IMR-90 (cell line): ENCODE data around the gene NMB. TPM values are rescaled to one million over a fixed set of nuclear protein-coding genes. Genes with fewer than 3 reads are reported as not detected.

Experiments used
- ATAC-seq: fragments of 200-7000 bp; cut with Tn5 transposase; 2 replicates; pipeline ENCODE4 v1.9.1; 2020; ENCODE audit warnings: low read depth, mild to moderate bottlenecking, moderate library complexity
- BruUV-seq: library from RNA; stranded (reverse); fragments of 400-500 nt; replicated peaks from 2 replicates; lab custom pipeline; 2021; lab: Mats Ljungman, UMichigan
- CTCF ChIA-PET: fragments of 300-600 bp; formaldehyde crosslinking; extraction: SDS; loops from one replicate; lab custom pipeline; 2021; ENCODE audit warnings: antibody characterized with exemption; lab: Yijun Ruan, JAX
- POLR2A ChIA-PET: fragments of 300-600 bp; sonication (Branson Sonifier 250); formaldehyde crosslinking; loops from one replicate; lab custom pipeline; 2022; ENCODE audit warnings: antibody characterized with exemption; ENCODE audit not compliant: unreplicated experiment; lab: Charles Lee
- DNase-seq: peaks from one replicate; pipeline ENCODE4 v3.0.0; 2013
- H2AFZ ChIP-seq: replicated peaks from 2 replicates; pipeline ENCODE3; 2013; ENCODE audit warnings: low read length, mild to moderate bottlenecking; ENCODE audit not compliant: poor library complexity
- H2AK5ac ChIP-seq: 2 replicates; pipeline ENCODE4 v1.6.1; 2013; ENCODE audit warnings: low read depth, low read length, inconsistent platforms
- H2AK9ac ChIP-seq: replicated peaks from 2 replicates; pipeline ENCODE3; 2013; ENCODE audit warnings: mild to moderate bottlenecking, low read depth, low read length, moderate library complexity; ENCODE audit not compliant: poor library complexity
- H2BK120ac ChIP-seq: 2 replicates; pipeline ENCODE4 v1.6.1; 2013; ENCODE audit warnings: low read depth, low read length, inconsistent platforms
- H2BK15ac ChIP-seq: 3 replicates; pipeline ENCODE4 v1.6.1; 2013; ENCODE audit warnings: low read depth, low read length, inconsistent platforms
- H2BK20ac ChIP-seq: 2 replicates; pipeline ENCODE4 v1.6.1; 2013; ENCODE audit warnings: low read depth, mild to moderate bottlenecking, inconsistent platforms, low read length, moderate library complexity
- H2BK5ac ChIP-seq: 2 replicates; pipeline ENCODE4 v1.6.1; 2013; ENCODE audit warnings: mild to moderate bottlenecking, low read depth, low read length, inconsistent platforms; ENCODE audit not compliant: poor library complexity, severe bottlenecking
- H3K14ac ChIP-seq: replicated peaks from 2 replicates; pipeline ENCODE4 v1.6.1; 2013; ENCODE audit warnings: low read depth, low read length, inconsistent platforms
- H3K18ac ChIP-seq: 2 replicates; pipeline ENCODE4 v1.6.1; 2013; ENCODE audit warnings: low read depth, low read length, control low read depth
- H3K23ac ChIP-seq: 2 replicates; pipeline ENCODE4 v1.6.1; 2013; ENCODE audit warnings: low read depth, low read length, inconsistent platforms
- H3K27ac ChIP-seq: 2 replicates; pipeline ENCODE4 v1.5.1; 2013; ENCODE audit warnings: mild to moderate bottlenecking, control low read depth, low read length; ENCODE audit not compliant: insufficient read depth
- H3K27me3 ChIP-seq: 2 replicates; pipeline ENCODE4 v1.6.1; 2013; ENCODE audit warnings: low read length; ENCODE audit not compliant: control insufficient read depth, insufficient read depth
- H3K36me3 ChIP-seq: 2 replicates; pipeline ENCODE4 v1.6.1; 2013; ENCODE audit warnings: low read length, mixed read lengths; ENCODE audit not compliant: control insufficient read depth, insufficient read depth
- H3K4ac ChIP-seq: 2 replicates; pipeline ENCODE4 v1.6.1; 2013; ENCODE audit warnings: low read depth, low read length, inconsistent platforms
- H3K4me1 ChIP-seq: 2 replicates; pipeline ENCODE4 v1.6.1; 2013; ENCODE audit warnings: low read length, mixed read lengths; ENCODE audit not compliant: control insufficient read depth, insufficient read depth
- H3K4me2 ChIP-seq: 2 replicates; pipeline ENCODE4 v1.6.1; 2013; ENCODE audit warnings: low read depth, mild to moderate bottlenecking, control low read depth, low read length, moderate library complexity
- H3K4me3 ChIP-seq: 2 replicates; pipeline ENCODE4 v1.5.1; 2013; ENCODE audit warnings: low read depth, mild to moderate bottlenecking, control low read depth, low read length, moderate library complexity; ENCODE audit not compliant: insufficient read depth
- H3K56ac ChIP-seq: 2 replicates; pipeline ENCODE4 v1.6.1; 2013; ENCODE audit warnings: low read length, inconsistent platforms; ENCODE audit not compliant: insufficient read depth; ENCODE audit errors: extremely low read depth
- H3K79me1 ChIP-seq, 2 experiments: 2 replicates each; pipeline ENCODE4 v1.6.1; 2013; ENCODE audit warnings: low read length in 2 of 2, inconsistent platforms in 1 of 2, low read depth in 1 of 2
- H3K9ac ChIP-seq: 2 replicates; pipeline ENCODE4 v1.6.1; 2013; ENCODE audit warnings: low read depth, low read length, control low read depth
- H3K9me1 ChIP-seq: 2 replicates; pipeline ENCODE4 v1.6.1; 2013; ENCODE audit warnings: low read length, inconsistent platforms; ENCODE audit not compliant: insufficient read depth
- H3K9me3 ChIP-seq: 2 replicates; pipeline ENCODE4 v1.6.1; 2013; ENCODE audit warnings: low read length; ENCODE audit not compliant: control insufficient read depth, insufficient read depth
- H4K20me1 ChIP-seq: 2 replicates; pipeline ENCODE4 v1.6.1; 2013; ENCODE audit warnings: low read length, inconsistent platforms; ENCODE audit not compliant: insufficient read depth
- H4K5ac ChIP-seq: 2 replicates; pipeline ENCODE4 v1.6.1; 2013; ENCODE audit warnings: mild to moderate bottlenecking, low read depth, low read length, control low read depth
- H4K8ac ChIP-seq, 2 experiments: 2 replicates each; pipeline ENCODE4 v1.6.1; 2013; ENCODE audit warnings: low read depth in 2 of 2, low read length in 2 of 2, control low read depth in 1 of 2, inconsistent platforms in 1 of 2
- H4K91ac ChIP-seq: 2 replicates; pipeline ENCODE4 v1.6.1; 2013; ENCODE audit warnings: low read depth, low read length, inconsistent platforms; ENCODE audit not compliant: insufficient read depth
- BHLHE40 ChIP-seq: fragments of 150-350 bp; IDR thresholded peaks from 2 replicates; pipeline ENCODE4 v1.6.1; 2016; ENCODE audit warnings: mild to moderate bottlenecking, low read depth, low read length
- MAZ ChIP-seq: IDR thresholded peaks from 2 replicates; pipeline ENCODE4 v1.6.1; 2012; ENCODE audit warnings: low read depth, mild to moderate bottlenecking, low read length, improper control_type of control experiment, moderate library complexity, borderline replicate concordance
- MXI1 ChIP-seq: IDR thresholded peaks from 2 replicates; pipeline ENCODE4 v1.6.1; 2012; ENCODE audit warnings: low read depth, mild to moderate bottlenecking, low read length, moderate library complexity, borderline replicate concordance
- RFX5 ChIP-seq: IDR thresholded peaks from 2 replicates; pipeline ENCODE4 v1.8.0; 2012; ENCODE audit warnings: low read depth, mild to moderate bottlenecking, low read length, moderate library complexity
- WGBS, 2 experiments: methylation state at CpG; one replicate each; pipeline versions ENCODE4 v1.1.5 to v1.1.7; 2013; ENCODE audit warnings: missing lambda C conversion rate in 2 of 2; ENCODE audit not compliant: insufficient read length in 1 of 2; ENCODE audit errors: extremely low coverage in 2 of 2; 5-methylcytosine and 5-hydroxymethylcytosine counted together
- dilution Hi-C: fragments of 300-500 bp; cut with HindIII; formaldehyde crosslinking; loops from one replicate; pipeline ENCODE4 v1.14.3; 2018; ENCODE audit warnings: low sequenced_read_pairs; ENCODE audit not compliant: unreplicated experiment
- in situ Hi-C: fragments of 300-500 bp; cut with MboI; formaldehyde crosslinking; loops from 3 replicates; pipeline ENCODE4 v1.14.3; 2019; ENCODE audit warnings: low sequenced_read_pairs, inconsistent platforms, mixed read lengths
- intact Hi-C: fragments of 100-400 bp; cut with micrococcal nuclease; formaldehyde crosslinking; loops from 2 replicates; pipeline ENCODE4 v1.10.0; 2022
- polyA plus RNA-seq, 3 experiments: library from polyadenylated mRNA; depleted of rRNA; stranded (reverse); fragments of >200 nt; gene quantifications; 2 replicates each; pipeline ENCODE4 v1.2.3, GENCODE V29; 2012; ENCODE audit warnings: low replicate concordance in 1 of 3
- total RNA-seq: library from RNA; depleted of rRNA; stranded (reverse); fragments of >200 nt; gene quantifications from 2 replicates; pipeline ENCODE4 v1.2.3, GENCODE V29; 2012
- TF ChIP-seq, protein P1 (sequence below): fragments of 150-350 bp; IDR thresholded peaks from 2 replicates; pipeline ENCODE4 v1.6.1; 2016; ENCODE audit warnings: low read depth, mild to moderate bottlenecking, low read length, moderate library complexity, borderline replicate concordance

NMB gene
- total and polyA plus RNA-seq, 2 of the 4 experiments (the other 2 are of a cell fraction): 1.3 to 3.8 TPM

DNA sequence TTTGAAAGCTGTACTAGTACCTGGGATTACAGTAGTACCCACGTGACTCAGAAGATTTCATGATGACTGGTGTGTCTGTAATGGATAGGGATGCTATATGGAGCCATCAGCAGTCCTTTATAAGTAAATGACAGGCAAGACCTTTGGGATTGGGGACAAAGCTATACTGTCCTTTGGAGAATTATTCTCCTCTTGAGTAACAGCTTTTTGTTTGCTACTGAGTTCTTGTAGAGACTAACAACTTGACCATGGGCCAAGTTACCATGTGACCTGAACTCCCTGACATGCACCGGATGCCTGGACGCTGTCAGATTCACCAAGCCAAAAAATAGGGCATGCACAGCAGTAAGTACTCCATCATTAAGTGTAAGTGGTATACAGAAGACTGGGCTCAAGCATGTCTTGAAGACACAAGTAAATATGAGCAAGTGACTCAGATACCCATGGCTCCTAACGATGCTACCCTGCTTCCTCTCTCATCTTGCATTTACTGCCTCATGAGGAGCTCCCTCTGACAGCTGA, 45.0 kb upstream of the NMB start:
- H2AFZ ChIP-seq: no peak overlapping the region
- peak overlapping the region; percentile 13; the same call in 1 of the 2 replicates for H3K23ac ChIP-seq
- peak; percentile 79 for ATAC-seq
- POLR2A ChIA-PET: no interaction called here
- intact Hi-C loops: no loop called here
- no peak overlapping the region for H4K5ac ChIP-seq
- peak overlapping the region; percentile 19; the same call in 1 of the 2 replicates for H3K14ac ChIP-seq
- H3K27ac ChIP-seq: no peak overlapping the region
- no peak overlapping the region for H2BK120ac ChIP-seq
- CTCF ChIA-PET: interaction anchor here (0.6 kb wide), 1 partner anchor 179 kb away, joined by 3 read pairs; no protein-coding TSS in a partner anchor
- H2AK9ac ChIP-seq: no peak overlapping the region
- H3K9me3 ChIP-seq: no peaks in the 10 kb centered on the region
- WGBS, 2 experiments: 60% methylated on average over 2 of the region's 4 CpGs; no CpG with 5 or more reads in 1 of the 2 experiments
- peaks cover 28 to 69% of the 10 kb centered on the region in 2 experiments for H3K79me1 ChIP-seq
- no peak overlapping the region for H3K4me2 ChIP-seq
- H3K4me3 ChIP-seq: no peak overlapping the region
- DNase-seq: peak; percentile 55
- peaks cover 17% of the 10 kb centered on the region for H3K9me1 ChIP-seq
- H3K36me3 ChIP-seq: no peaks in the 10 kb centered on the region; the same call in 1 of the 2 replicates
- H2BK5ac ChIP-seq: no peak overlapping the region
- no peak overlapping the region; the same call in 1 of the 2 replicates for H2AK5ac ChIP-seq
- no peak overlapping the region for H2BK15ac ChIP-seq
- peaks cover 6% of the 10 kb centered on the region for H3K4me1 ChIP-seq
- no peak overlapping the region for H3K4ac ChIP-seq
- peaks cover 73% of the 10 kb centered on the region for H4K20me1 ChIP-seq
- H3K56ac ChIP-seq: no peak overlapping the region
- no peak overlapping the region for H4K8ac ChIP-seq
- no TSS peak for BruUV-seq
- H2BK20ac ChIP-seq: no peak overlapping the region
- in situ Hi-C loops: no loop called here
- H3K27me3 ChIP-seq: no peaks in the 10 kb centered on the region
- dilution Hi-C loops: no loop called here
- TF ChIP-seq MAZ (no peak), RFX5 (no peak), MXI1 (peak; percentile 48; the same call in 1 of the 2 replicates), BHLHE40 (no peak)
- TF ChIP-seq, protein P1, sequence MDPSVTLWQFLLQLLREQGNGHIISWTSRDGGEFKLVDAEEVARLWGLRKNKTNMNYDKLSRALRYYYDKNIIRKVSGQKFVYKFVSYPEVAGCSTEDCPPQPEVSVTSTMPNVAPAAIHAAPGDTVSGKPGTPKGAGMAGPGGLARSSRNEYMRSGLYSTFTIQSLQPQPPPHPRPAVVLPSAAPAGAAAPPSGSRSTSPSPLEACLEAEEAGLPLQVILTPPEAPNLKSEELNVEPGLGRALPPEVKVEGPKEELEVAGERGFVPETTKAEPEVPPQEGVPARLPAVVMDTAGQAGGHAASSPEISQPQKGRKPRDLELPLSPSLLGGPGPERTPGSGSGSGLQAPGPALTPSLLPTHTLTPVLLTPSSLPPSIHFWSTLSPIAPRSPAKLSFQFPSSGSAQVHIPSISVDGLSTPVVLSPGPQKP: no peak
- H4K91ac ChIP-seq: no peak overlapping the region
- no peak overlapping the region for H3K18ac ChIP-seq
- H3K9ac ChIP-seq: no peak overlapping the region
